Activated CD8-positive, alpha-beta memory T cell treated with anti-CD3 and anti-CD28 coated beads for 4 hours (primary cell): ENCODE results near the gene RXRG.
"Not testable (repeated sequence)": the region's sequence is repeated elsewhere in the genome, so short reads cannot be mapped to it uniquely, and the experiment has no call there.

Experiments
- DNase-seq, 2 donors: peaks; one replicate each; pipeline ENCODE4 v3.0.0-alpha.2; 2020; ENCODE audit warnings: low read depth in 2 of 2

The RXRG gene

DNA sequence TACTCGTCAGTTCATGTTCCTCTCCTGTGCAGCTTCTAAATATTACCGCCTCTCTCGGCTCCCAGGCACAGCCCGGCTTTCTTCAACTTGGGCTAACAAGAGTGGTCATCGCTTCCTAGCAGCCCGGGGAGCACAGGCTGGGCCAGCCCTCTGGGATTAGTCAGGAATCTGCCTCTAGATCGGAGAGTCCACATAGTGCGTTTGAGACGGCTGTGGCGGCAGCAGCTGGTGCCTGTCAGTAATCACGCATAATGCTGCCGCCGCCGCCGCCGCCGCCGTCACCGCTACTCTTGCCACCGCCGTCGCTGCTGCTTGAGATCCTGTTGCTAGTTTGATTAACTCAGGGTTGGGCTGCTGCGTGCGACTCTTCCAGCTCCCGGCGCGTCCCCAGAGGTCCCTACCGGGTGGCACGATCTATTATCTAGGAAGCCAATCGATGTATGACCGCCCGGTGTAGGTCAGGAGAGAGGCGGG is at the start of gene RXRG:
RXRG (minus strand) TSS at position 230 of the 474 bp plus-strand sequence. CDS start 233 bp downstream, outside the sequence.
- no peak for DNase-seq

GRCh38 chr1:165492845-165493373 is 48.0 kb upstream of the RXRG start:
- no peak for DNase-seq

DNA sequence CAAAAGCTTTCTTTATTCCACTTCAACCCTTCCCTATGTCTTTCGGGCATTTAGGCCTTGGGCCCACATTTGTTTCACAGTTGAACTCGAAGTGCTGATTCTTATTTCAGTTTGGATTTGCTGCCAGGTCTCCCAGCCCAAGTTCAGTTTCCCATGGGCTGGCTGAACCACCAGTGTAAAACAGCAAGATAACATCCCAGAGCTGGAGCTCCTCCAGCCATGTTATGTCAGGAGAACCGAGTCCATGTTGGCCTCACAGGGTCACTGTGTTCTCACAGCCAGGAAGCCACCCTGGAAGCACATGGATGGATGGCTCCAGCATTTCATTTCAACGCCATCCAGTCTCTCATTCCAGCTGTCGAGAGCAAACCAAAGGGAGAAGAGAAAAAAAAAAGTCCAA is 45.2 kb upstream of the RXRG start:
- no peak for DNase-seq

DNA sequence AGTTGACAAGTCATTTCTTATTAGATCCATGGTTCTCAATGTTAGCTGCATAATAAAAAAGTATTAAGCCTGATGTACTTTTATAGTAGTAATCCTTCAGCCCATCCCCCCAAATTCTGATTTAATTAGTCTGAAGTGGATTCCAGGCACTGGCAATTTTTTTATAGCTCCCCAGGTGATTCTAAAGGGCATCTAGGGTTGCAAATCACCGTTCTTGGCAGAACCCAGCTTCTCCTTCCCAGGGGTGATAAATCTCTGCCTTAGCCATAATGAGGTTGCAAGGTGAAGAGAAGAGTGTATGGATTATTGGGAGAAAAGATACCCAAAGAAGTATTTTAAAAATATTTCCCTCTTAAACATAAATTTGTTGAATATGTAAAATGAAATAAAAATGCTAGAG is 43.0 kb upstream of the RXRG start:
- no peak for DNase-seq

GRCh38 chr1:165486663-165487062 is 41.7 kb upstream of the RXRG start:
- DNase-seq, result no peak

GRCh38 chr1:165485716-165486115 is 40.8 kb upstream of the RXRG start:
- no peak for DNase-seq

- no peak for DNase-seq
Observed at GRCh38 chr1:165484532-165484931, 39.6 kb upstream of the RXRG start.

DNA sequence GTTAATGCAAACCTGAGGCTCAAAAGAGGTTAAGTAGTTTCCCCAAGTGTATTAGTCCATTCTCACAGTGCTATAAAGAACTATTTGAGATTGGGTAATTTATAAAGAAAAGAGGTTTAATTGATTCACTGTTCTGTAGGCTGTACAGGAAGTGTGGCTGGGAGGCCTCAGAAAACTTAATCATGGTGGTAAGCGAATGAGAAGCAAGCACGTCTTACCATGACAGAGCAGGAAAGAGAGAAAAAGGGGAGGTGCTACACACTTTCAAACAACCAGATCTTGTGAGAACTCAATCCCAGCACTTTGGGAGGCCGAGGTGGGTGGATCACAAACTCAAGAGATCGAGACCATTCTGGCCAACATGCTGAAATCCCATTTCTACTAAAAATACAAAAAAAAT is 38.5 kb upstream of the RXRG start:
- DNase-seq, result no peak

DNA sequence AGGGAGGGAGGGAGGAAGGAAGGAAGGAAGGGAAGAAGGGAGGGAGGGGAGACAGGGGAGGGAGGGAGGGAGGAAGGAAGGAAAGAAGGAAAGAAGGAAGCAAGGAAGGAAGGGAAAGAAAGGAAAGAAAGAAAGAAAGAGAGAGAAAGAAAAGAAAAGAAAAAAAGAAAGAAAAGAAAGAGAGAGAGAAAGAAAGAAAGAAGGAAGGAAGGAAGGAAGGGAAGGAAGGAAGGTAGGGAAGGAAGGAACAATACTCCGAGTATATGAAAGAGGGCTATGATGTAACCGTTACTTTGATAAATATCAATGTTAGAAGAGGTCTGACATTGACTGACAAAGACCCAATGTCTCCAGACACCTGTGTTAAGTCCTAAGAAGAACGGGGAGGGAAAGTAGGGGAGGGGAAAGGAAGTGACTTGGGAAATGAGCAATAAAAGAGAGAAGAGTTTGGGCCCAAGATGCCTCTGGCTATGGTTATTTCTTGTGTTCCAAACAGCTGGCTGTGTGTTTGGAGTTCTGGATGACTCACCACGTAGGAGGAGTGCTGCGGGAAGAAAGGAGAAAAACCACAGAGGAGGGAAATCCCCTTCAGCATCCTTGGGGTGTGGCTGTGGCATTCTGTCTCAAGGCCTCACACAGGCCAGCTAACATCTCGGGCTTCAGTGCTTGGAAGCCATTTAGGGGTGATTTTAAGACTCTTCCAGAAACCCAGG is 37.0 kb upstream of the RXRG start:
- DNase-seq, result no peak

DNA sequence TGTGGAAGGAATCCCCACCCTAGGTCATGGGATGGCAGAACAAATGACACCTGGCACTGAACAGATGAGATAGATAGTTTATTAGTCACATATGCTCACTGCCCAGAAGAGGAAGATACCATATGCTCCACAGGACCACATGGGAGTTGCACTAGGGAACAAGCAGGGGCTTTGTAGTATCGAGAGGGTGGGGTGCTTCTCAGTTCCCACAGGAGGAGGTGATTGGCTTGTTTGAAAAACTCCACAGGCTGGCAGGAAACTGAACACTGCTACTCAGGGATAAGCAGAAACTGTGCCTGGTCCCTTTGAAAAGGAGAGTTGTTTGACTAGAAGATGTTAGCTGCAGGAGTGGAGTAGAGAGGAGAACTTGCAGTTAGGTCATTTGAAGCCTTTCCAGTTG is 31.9 kb upstream of the RXRG start:
- DNase-seq, result no peak

GRCh38 chr1:165474196-165474595 is 29.3 kb upstream of the RXRG start:
- no peak for DNase-seq

GRCh38 chr1:165473081-165473480 is 28.2 kb upstream of the RXRG start:
- DNase-seq, result no peak

GRCh38 chr1:165468726-165469249 is 23.9 kb upstream of the RXRG start:
- DNase-seq, result no peak

DNA sequence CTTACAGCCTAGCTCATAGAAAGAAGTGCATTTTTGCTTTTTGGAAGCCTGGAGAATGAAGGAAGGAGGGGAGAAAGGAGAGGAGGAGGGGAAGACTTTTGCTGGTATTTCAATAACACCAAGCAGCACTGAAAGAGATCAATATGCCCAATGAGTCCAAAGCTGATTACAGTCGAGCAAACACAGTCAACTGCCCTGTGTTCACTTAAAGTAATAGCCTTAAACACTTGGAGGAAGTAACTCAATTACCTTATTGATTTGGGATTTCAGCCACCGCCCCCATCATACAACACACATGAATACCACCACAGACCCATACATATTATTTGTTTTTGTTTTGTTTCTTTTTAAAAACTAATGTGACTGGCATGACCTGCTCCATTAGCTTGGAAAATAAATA is 23.3 kb upstream of the RXRG start:
- no peak for DNase-seq

DNA sequence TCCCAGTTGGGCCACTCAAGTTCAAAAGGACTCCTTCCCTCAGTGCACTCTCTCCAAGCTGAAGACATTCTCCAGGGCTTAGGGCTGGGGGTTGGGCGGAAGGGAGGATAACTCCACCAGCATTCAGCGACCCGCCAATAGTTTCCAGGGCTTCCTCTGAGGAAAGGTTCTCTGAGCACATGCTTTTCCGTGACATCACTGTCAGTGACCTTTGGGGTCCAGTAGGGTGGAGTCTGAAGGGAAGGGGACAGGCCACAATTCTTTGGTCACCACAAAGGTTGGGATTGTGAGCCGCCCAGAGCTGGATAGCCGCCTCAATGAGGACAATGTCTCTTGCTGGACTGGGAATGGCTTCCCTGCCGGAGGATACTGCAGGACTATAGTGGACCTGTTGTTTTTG is 22.8 kb upstream of the RXRG start:
- no peak for DNase-seq

DNA sequence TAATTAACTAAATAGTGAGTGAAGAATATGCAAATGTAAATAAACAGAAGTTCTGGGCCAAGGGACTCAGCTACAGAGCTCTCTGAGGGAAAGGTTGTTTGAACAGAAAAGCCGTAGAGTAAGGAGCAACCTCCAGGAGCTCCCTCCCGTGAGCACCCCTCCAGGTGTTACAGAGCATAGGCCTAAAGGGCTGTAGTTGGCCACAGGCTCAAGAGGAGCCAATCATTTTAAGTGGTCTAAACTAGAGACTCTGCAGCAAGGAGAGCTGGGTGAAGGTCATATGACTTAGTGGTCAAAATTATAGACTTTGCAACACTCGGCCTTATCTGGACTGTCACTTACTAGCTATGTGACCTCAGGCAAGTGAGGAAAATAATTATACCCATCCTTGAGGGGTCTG is 19.1 kb upstream of the RXRG start:
- no peak for DNase-seq

- not testable (repeated sequence) for DNase-seq
Observed at GRCh38 chr1:165459683-165460082, 14.8 kb upstream of the RXRG start.

- DNase-seq, result no peak
Observed at GRCh38 chr1:165456861-165457260, 11.9 kb upstream of the RXRG start.

DNA sequence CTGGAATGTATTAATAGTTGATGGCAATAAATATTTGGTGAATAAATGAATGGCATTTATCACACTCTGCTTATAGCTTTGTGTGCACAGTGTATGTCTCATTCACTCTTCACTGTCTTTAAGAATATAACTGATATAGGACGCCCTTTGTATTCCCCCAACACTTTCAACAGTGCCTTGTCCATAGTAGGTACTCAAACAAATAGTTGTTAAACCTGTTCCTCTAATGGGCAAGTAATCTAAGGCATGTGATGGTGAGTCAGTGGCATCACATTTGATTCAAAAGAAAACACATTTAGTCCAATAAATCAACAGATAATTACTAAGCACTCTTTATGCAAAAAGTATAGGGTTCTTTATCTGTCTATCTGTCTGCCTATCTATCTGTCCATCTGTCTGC is 11.2 kb upstream of the RXRG start:
- DNase-seq, result no peak

GRCh38 chr1:165455111-165455510 is 10.2 kb upstream of the RXRG start:
- DNase-seq, result no peak

DNA sequence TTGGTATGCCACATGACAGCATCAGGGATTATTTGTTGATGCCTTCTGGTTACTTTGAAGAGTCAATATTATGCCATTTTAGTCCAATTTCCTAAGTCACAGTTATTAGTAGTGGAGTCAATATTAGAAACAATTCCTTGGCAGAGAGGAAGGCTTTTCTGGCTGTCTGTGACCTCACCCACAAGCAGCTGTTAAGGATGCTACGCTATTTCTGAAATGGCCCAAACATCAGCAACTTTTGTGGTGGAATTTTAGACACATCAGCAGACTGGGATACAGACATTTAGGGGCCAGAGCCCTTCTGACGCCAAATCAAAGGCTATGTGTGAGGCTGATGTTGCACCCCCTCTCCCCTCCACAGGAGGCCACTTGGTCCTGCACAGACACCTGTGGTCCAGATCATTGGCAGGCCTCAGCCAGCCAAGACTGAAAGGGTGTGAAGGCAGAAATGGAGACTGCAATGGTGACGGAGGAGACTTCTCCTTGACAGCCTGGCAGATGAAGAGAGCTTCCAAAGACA is 9.2 kb upstream of the RXRG start:
- DNase-seq, result no peak

GRCh38 chr1:165452336-165453130 is 7.6 kb upstream of the RXRG start:
- no peak for DNase-seq
